HEK293T (cell line): ENCODE data around the gene PCTP.

ENCODE experiments used
- CTCF ChIA-PET: fragments of 350-600 bp; formaldehyde crosslinking; extraction: SDS; loops from one replicate; lab custom pipeline; 2021; ENCODE audit warnings: antibody characterized with exemption, inconsistent platforms; lab: Yijun Ruan, JAX
- POLR2A ChIA-PET: fragments of 350-600 bp; formaldehyde crosslinking; extraction: SDS; loops from one replicate; lab custom pipeline; 2020; ENCODE audit warnings: antibody characterized with exemption, inconsistent platforms; lab: Yijun Ruan, JAX
- DNase-seq: peaks from one replicate; pipeline ENCODE4 v3.0.0; 2012; ENCODE audit warnings: mixed read lengths; ENCODE audit errors: extremely low spot score
- ARNT ChIP-seq: fragments of 450-650 bp; IDR thresholded peaks from 2 replicates; pipeline ENCODE4 v1.6.1; 2017; ENCODE audit warnings: mild to moderate bottlenecking
- BHLHE40 ChIP-seq: fragments of 450-650 bp; IDR thresholded peaks from 2 replicates; pipeline ENCODE4 v1.6.1; 2016; ENCODE audit warnings: mild to moderate bottlenecking, moderate library complexity, borderline replicate concordance
- CTBP1 ChIP-seq: fragments of 450-650 bp; IDR thresholded peaks from 2 replicates; pipeline ENCODE4 v1.6.1; 2016; ENCODE audit warnings: borderline replicate concordance
- ELF4 ChIP-seq: fragments of 450-650 bp; IDR thresholded peaks from 2 replicates; pipeline ENCODE4 v1.6.1; 2017; ENCODE audit warnings: antibody characterized with exemption
- FOXA1 ChIP-seq: fragments of 450-650 bp; IDR thresholded peaks from 2 replicates; pipeline ENCODE4 v1.6.1; 2016; ENCODE audit warnings: mild to moderate bottlenecking
- FOXK2 ChIP-seq: fragments of 450-650 bp; IDR thresholded peaks from 2 replicates; pipeline ENCODE4 v1.6.1; 2016; ENCODE audit warnings: mild to moderate bottlenecking
- FOXM1 ChIP-seq: fragments of 450-650 bp; IDR thresholded peaks from 2 replicates; pipeline ENCODE4 v1.6.1; 2017; ENCODE audit warnings: mild to moderate bottlenecking, borderline replicate concordance
- HDGF ChIP-seq: fragments of 450-650 bp; IDR thresholded peaks from 2 replicates; pipeline ENCODE4 v1.6.1; 2017; ENCODE audit warnings: antibody characterized with exemption, borderline replicate concordance
- L3MBTL2 ChIP-seq: fragments of 450-650 bp; conservative IDR thresholded peaks from 2 replicates; pipeline ENCODE4 v1.6.1; 2016; ENCODE audit warnings: mild to moderate bottlenecking
- LEF1 ChIP-seq: fragments of 450-650 bp; IDR thresholded peaks from 2 replicates; pipeline ENCODE4 v1.6.1; 2017; ENCODE audit warnings: mild to moderate bottlenecking, borderline replicate concordance
- NFRKB ChIP-seq: fragments of 450-650 bp; IDR thresholded peaks from 2 replicates; pipeline ENCODE4 v1.6.1; 2016; ENCODE audit warnings: mild to moderate bottlenecking, moderate library complexity
- PKNOX1 ChIP-seq: fragments of 450-650 bp; IDR thresholded peaks from 2 replicates; pipeline ENCODE4 v1.6.1; 2016
- SP1 ChIP-seq: fragments of 450-650 bp; IDR thresholded peaks from 2 replicates; pipeline ENCODE4 v1.6.1; 2017
- SUZ12 ChIP-seq: fragments of 450-650 bp; IDR thresholded peaks from 2 replicates; pipeline ENCODE4 v1.6.1; 2016; ENCODE audit warnings: mild to moderate bottlenecking
- TARDBP ChIP-seq: fragments of 450-650 bp; IDR thresholded peaks from 2 replicates; pipeline ENCODE4 v1.6.1; 2016
- ZNF384 ChIP-seq: fragments of 450-650 bp; IDR thresholded peaks from 2 replicates; pipeline ENCODE4 v1.6.1; 2016

The PCTP gene

GRCh38 chr17:55812323-55812722 is 61.5 kb downstream of the PCTP start:
- no peak for TF ChIP-seq LEF1
- TF ChIP-seq PKNOX1, result no peak
- no peak for TF ChIP-seq TARDBP
- TF ChIP-seq ZNF384, result no peak
- no peak for TF ChIP-seq ARNT
- TF ChIP-seq FOXK2, result no peak
- TF ChIP-seq NFRKB, result no peak
- no peak for TF ChIP-seq SUZ12
- no peak for TF ChIP-seq ELF4
- no peak for TF ChIP-seq HDGF
- no peak for TF ChIP-seq L3MBTL2
- TF ChIP-seq SP1, result no peak
- TF ChIP-seq CTBP1, result no peak
- TF ChIP-seq FOXM1, result no peak
- TF ChIP-seq BHLHE40, result no peak
- no peak for TF ChIP-seq FOXA1
- no peak for DNase-seq
- CTCF ChIA-PET, result no interaction called here
- POLR2A ChIA-PET, result no interaction called here

- no peak for TF ChIP-seq LEF1
- no peak for TF ChIP-seq SUZ12
- no peak for TF ChIP-seq FOXK2
- TF ChIP-seq NFRKB, result no peak
- no peak for TF ChIP-seq FOXA1
- TF ChIP-seq CTBP1, result no peak
- TF ChIP-seq L3MBTL2, result no peak
- no peak for TF ChIP-seq ZNF384
- TF ChIP-seq PKNOX1, result no peak
- no peak for TF ChIP-seq BHLHE40
- no peak for TF ChIP-seq TARDBP
- no peak for TF ChIP-seq HDGF
- no peak for TF ChIP-seq SP1
- TF ChIP-seq ARNT, result no peak
- no peak for TF ChIP-seq FOXM1
- no peak for TF ChIP-seq ELF4
- no peak for DNase-seq
- ChIA-PET POLR2A (no interaction called here), CTCF (interaction anchor here (1.0 kb wide), 1 partner anchor 462 kb away, joined by 3 read pairs; no protein-coding TSS in a partner anchor)
Measured at GRCh38 chr17:55813944-55814343, 63.1 kb downstream of the PCTP start.

GRCh38 chr17:55814377-55814776 is 63.5 kb downstream of the PCTP start:
- TF ChIP-seq ELF4, result no peak
- no peak for TF ChIP-seq FOXM1
- TF ChIP-seq LEF1, result no peak
- TF ChIP-seq FOXK2, result no peak
- TF ChIP-seq FOXA1, result no peak
- TF ChIP-seq ARNT, result no peak
- no peak for TF ChIP-seq SP1
- CTCF ChIA-PET, result no interaction called here
- POLR2A ChIA-PET, result no interaction called here
- no peak for DNase-seq

GRCh38 chr17:55816532-55817396 is 65.9 kb downstream of the PCTP start:
- CTCF ChIA-PET, result no interaction called here
- POLR2A ChIA-PET, result no interaction called here
- no peak for DNase-seq
- TF ChIP-seq ZNF384 (no peak), HDGF (no peak), BHLHE40 (no peak), FOXM1 (no peak), SP1 (no peak), TARDBP (no peak), FOXK2 (no peak), NFRKB (no peak), ELF4 (no peak), LEF1 (no peak)

- CTCF ChIA-PET, result no interaction called here
- POLR2A ChIA-PET, result no interaction called here
- DNase-seq, result no peak
- no peak for TF ChIP-seq ARNT
- TF ChIP-seq NFRKB, result no peak
- TF ChIP-seq PKNOX1, result no peak
Measured at GRCh38 chr17:55817397-55817709, 66.5 kb downstream of the PCTP start.

GRCh38 chr17:55818026-55818425 is 67.2 kb downstream of the PCTP start:
- POLR2A ChIA-PET, result no interaction called here

More at GRCh38 chr17:55818026-55818425, 67.2 kb downstream of the PCTP start:
- CTCF ChIA-PET, result no interaction called here
- no peak for TF ChIP-seq NFRKB
- TF ChIP-seq FOXM1, result no peak
- TF ChIP-seq BHLHE40, result no peak
- no peak for TF ChIP-seq ZNF384
- no peak for TF ChIP-seq FOXA1
- no peak for TF ChIP-seq ARNT
- no peak for DNase-seq
